Brain microvascular endothelial cell (primary cell): Measurements from ENCODE around the gene ITGAD.
A peak's percentile ranks its signal among the peaks of the same experiment; 100 is the strongest.

Experiments used
- DNase-seq: peaks from one replicate; pipeline ENCODE4 v3.0.0-alpha.2; 2020
- H3K27ac ChIP-seq: fragments of 250-450 bp; sonication (Bioruptor Pico); 2 replicates; pipeline ENCODE4 v1.5.1; 2020; ENCODE audit warnings: mild to moderate bottlenecking, moderate library complexity
- H3K27me3 ChIP-seq: fragments of 250-450 bp; sonication (Bioruptor Pico); replicated peaks from 2 replicates; pipeline ENCODE4 v1.5.1; 2020; ENCODE audit warnings: mild to moderate bottlenecking
- H3K36me3 ChIP-seq: fragments of 250-450 bp; sonication (Bioruptor Pico); replicated peaks from 2 replicates; pipeline ENCODE4 v1.5.1; 2020; ENCODE audit warnings: mild to moderate bottlenecking
- H3K4me3 ChIP-seq: 2 replicates; pipeline ENCODE4 v1.5.1; 2011; ENCODE audit warnings: low read depth, mild to moderate bottlenecking, control low read depth, low read length, moderate library complexity
- CTCF ChIP-seq: IDR thresholded peaks from 2 replicates; pipeline ENCODE4 v1.5.1; 2011; ENCODE audit warnings: low read depth, mild to moderate bottlenecking, moderate library complexity, low read length, control low read depth, inconsistent platforms; ENCODE audit errors: missing control alignments
- in situ Hi-C: cut with HindIII; loops from 2 replicates; pipeline ENCODE4 v1.10.0; 2017; ENCODE audit warnings: low sequenced_read_pairs, low pct_ligation_motif_present

ITGAD gene

GRCh38 chr16:31351942-31352325 is 41.2 kb upstream of the ITGAD start:
- Histone ChIP-seq H3K27me3 (no peaks in the 10 kb centered on the region), H3K27ac (no peak overlapping the region), H3K36me3 (no peaks in the 10 kb centered on the region), H3K4me3 (no peak overlapping the region)
- no peak for DNase-seq
- TF ChIP-seq CTCF: no peak
- in situ Hi-C loops: no loop called here

DNA sequence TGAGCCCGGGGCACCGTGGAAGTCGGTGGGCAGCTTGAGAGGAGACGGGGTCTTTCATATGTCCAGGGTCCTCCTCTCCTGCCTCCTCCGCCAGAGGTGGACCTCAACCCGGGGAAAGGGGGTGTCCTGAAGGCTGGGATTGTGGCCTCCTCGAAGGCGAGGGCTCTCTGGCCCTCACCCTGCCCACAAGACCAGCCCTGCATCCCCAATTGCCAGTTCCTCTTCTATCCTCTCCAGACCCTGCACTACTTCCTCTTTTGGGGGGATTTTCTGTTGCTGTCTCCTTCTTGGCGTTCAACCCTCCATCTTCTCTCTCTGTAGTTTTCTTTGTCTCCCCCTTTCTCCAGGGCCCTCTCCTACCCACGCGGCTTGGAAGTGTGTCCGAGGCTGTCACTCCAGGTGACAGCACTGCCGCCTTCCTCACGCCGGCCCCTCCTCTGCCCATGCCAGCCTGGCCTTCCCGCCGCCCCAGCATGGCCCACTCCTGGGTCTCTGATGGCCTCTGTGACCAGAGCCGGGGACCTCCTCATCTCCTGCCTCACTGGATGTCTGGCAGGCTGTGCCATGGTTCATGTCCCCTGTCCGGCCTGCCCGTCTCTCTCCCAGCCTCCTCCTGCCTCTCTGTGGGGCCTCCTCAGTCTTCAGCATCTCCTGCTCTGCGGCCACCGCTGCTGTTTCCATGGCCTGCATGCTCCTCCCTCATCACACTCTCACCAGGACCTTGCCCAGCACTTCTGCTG is 40.6 kb upstream of the ITGAD start:
- in situ Hi-C loops: no loop called here

GRCh38 chr16:31354394-31355291 is 38.5 kb upstream of the ITGAD start, which contains the start of gene ITGAX:
TSS of gene ITGAX (plus strand) at chr16:31355176. CDS start at chr16:31355255, 79 bp downstream.
- no peak for TF ChIP-seq CTCF
- no peak within 1 kb of the TSS for H3K4me3 ChIP-seq
- DNase-seq: peak; percentile 45
- no peaks in the 10 kb centered on the region for H3K27me3 ChIP-seq
- no peak within 1 kb of the TSS for H3K27ac ChIP-seq
- no peaks in the 10 kb centered on the region for H3K36me3 ChIP-seq
- in situ Hi-C loops: no loop called here

More for the DNA sequence above, 40.6 kb upstream of the ITGAD start:
- Histone ChIP-seq H3K4me3 (no peak overlapping the region), H3K36me3 (no peaks in the 10 kb centered on the region), H3K27ac (no peak overlapping the region), H3K27me3 (no peaks in the 10 kb centered on the region)
- DNase-seq: no peak
- TF ChIP-seq CTCF: no peak

DNA sequence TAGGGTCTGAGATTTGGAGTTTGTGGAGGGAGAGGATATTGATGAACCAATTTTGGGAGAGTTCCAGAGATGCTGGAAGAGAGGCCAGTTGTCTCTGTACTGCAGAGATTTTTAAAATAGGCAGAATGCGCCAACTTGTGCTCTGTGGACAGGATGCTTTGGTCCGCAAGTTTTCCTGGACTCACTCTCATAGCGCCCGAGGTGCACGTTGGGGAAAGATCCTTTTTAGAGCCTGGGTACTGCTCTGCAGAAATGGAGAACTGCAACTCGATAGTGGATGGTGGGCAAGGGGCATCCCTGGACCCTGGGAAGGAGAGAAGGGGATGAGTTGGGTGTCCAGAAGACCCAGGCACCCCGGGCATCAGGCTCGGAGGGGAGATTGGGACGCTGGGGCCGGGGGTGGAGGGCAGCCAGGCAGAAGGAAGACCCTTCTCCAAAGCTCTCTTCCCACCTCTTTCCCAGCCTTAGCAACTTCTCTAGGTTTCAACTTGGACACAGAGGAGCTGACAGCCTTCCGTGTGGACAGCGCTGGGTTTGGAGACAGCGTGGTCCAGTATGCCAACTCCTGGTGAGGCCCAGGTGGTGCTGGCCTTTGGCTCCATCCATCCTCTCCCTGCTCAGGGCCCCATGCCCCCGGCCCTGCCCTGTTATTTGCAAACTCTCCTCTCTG is 37.6 kb upstream of the ITGAD start:
- Histone ChIP-seq H3K27me3 (no peaks in the 10 kb centered on the region), H3K27ac (no peak overlapping the region), H3K4me3 (no peak overlapping the region), H3K36me3 (no peaks in the 10 kb centered on the region)
- in situ Hi-C loops: no loop called here
- no peak for TF ChIP-seq CTCF
- DNase-seq: no peak

DNA sequence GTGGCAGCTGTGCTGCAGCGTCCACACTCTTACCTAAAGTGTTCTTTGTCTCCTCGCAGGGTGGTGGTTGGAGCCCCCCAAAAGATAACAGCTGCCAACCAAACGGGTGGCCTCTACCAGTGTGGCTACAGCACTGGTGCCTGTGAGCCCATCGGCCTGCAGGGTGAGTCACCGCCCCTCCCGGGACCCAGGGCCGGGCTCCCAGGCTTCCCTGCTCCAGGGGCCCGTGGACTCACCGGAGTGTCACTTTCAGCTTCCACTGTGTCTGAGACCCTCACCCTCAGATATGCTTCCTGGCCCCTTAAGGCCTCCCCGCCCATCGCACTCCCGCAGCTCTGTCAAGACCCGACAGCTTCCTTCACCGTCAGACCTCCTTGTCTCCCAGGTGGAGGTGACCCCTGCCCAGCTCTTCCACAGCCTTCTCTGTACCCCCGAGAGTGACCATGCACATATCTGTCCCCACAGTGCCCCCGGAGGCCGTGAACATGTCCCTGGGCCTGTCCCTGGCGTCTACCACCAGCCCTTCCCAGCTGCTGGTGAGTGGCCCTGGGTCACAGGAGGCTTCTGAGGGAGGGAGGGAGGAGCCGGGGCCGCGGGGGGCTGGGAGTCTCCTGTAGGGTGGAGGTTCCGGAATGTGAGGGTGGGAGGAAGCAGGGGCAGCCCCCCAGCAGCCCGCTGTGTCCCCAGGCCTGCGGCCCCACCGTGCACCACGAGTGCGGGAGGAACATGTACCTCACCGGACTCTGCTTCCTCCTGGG is 36.4 kb upstream of the ITGAD start:
- H3K4me3 ChIP-seq: no peak overlapping the region
- H3K36me3 ChIP-seq: no peaks in the 10 kb centered on the region
- TF ChIP-seq CTCF: no peak
- H3K27ac ChIP-seq: no peak overlapping the region
- DNase-seq: no peak
- in situ Hi-C loops: no loop called here
- no peaks in the 10 kb centered on the region for H3K27me3 ChIP-seq
